Neural cell (in vitro differentiated cells): ENCODE measurements around the gene NAB2.

ENCODE experiments used
- EZH2 ChIP-seq: fragments of 200-600, 300-800 bp; shearing (Covaris generic), sonication (generic); IDR thresholded peaks from 2 replicates; pipeline ENCODE4 v1.6.1; 2014; ENCODE audit warnings: antibody characterized with exemption, low read length, borderline replicate concordance, mild to moderate bottlenecking; ENCODE audit not compliant: insufficient read depth, poor library complexity, severe bottlenecking
- RAD21 ChIP-seq: fragments of 450-650 bp; conservative IDR thresholded peaks from 2 replicates; pipeline ENCODE4 v1.6.1; 2014; ENCODE audit warnings: antibody characterized with exemption, mild to moderate bottlenecking, moderate library complexity

GRCh38 chr12:57096099-57096572 is 7.2 kb downstream of the NAB2 start:
- no peak for TF ChIP-seq EZH2
- TF ChIP-seq RAD21 = no peak
